Endothelial cell of umbilical vein (primary cell): ENCODE results near the gene GAB2. TPM values are rescaled to one million over a fixed set of nuclear protein-coding genes. Genes with fewer than 3 reads are reported as not detected.

Experiments used
- BruUV-seq: library from RNA; stranded (reverse); fragments of 400-500 nt; replicated peaks from 2 replicates; lab custom pipeline; 2021; lab: Mats Ljungman, UMichigan
- CTCF ChIA-PET: fragments of 300-600, 350-600 bp; sonication (Branson Sonifier 250); formaldehyde crosslinking; loops from one replicate; lab custom pipeline; 2021; ENCODE audit warnings: antibody characterized with exemption, inconsistent platforms; lab: Charles Lee
- POLR2A ChIA-PET: fragments of 300-600, 350-600 bp; sonication (Branson Sonifier 250); formaldehyde crosslinking; loops from one replicate; lab custom pipeline; 2021; ENCODE audit warnings: antibody characterized with exemption, inconsistent platforms; lab: Charles Lee
- DNase-seq: peaks from one replicate; pipeline ENCODE4 v3.0.0-alpha.2; 2011; ENCODE audit warnings: low read depth, low spot score
- FAIRE-seq: peaks from 2 replicates; lab custom pipeline; 2011; peaks lifted over from hg19 to GRCh38; lab: Jason Lieb, UNC
- H2AFZ ChIP-seq: 2 replicates; pipeline ENCODE4 v1.6.0; 2012; ENCODE audit warnings: low read depth, low read length, control low read depth, inconsistent platforms
- H3K27ac ChIP-seq: 2 replicates; pipeline ENCODE4 v1.5.1; 2011; ENCODE audit warnings: low read depth, mild to moderate bottlenecking, control low read depth, low read length, moderate library complexity; ENCODE audit not compliant: insufficient read depth
- H3K27me3 ChIP-seq, 2 experiments: 2 replicates each; pipeline versions ENCODE4 v1.6.0 to v1.6.1; 2011; ENCODE audit warnings: low read length in 2 of 2, mixed read lengths in 1 of 2; ENCODE audit not compliant: control insufficient read depth in 2 of 2, insufficient read depth in 2 of 2
- H3K36me3 ChIP-seq, 2 experiments: 2 replicates in 1 of 2; 3 replicates in 1 of 2; pipeline ENCODE4 v1.5.1; 2011; ENCODE audit warnings: low read length in 2 of 2, mild to moderate bottlenecking in 1 of 2, moderate library complexity in 1 of 2; ENCODE audit not compliant: control insufficient read depth in 2 of 2, insufficient read depth in 2 of 2; ENCODE audit errors: extremely low read depth in 1 of 2
- H3K4me1 ChIP-seq: 3 replicates; pipeline ENCODE4 v1.5.1; 2011; ENCODE audit warnings: mild to moderate bottlenecking, low read length; ENCODE audit not compliant: control insufficient read depth, insufficient read depth; ENCODE audit errors: extremely low read depth
- H3K4me2 ChIP-seq: 2 replicates; pipeline ENCODE4 v1.6.1; 2011; ENCODE audit warnings: low read length, control low read depth, mixed read lengths; ENCODE audit not compliant: insufficient read depth
- H3K4me3 ChIP-seq, 3 experiments: fragments of 200-600 bp in 1 of 3; sonication (generic), shearing (Covaris generic) in 1 of 3; replicated peaks in 1 of 3; 2 replicates each; pipeline ENCODE4 v1.5.1; 2011 to 2016; ENCODE audit warnings: control low read depth in 3 of 3, low read length in 3 of 3, mild to moderate bottlenecking in 2 of 3, inconsistent platforms in 1 of 3, low read depth in 1 of 3, moderate library complexity in 1 of 3; ENCODE audit not compliant: insufficient read depth in 1 of 3
- H3K79me2 ChIP-seq: 2 replicates; pipeline ENCODE4 v1.6.0; 2012; ENCODE audit warnings: low read length, inconsistent platforms; ENCODE audit not compliant: control insufficient read depth, insufficient read depth
- H3K9ac ChIP-seq: replicated peaks from 2 replicates; pipeline ENCODE3; 2011; ENCODE audit warnings: low read length, control low read depth; ENCODE audit not compliant: insufficient read depth; ENCODE audit errors: extremely low read depth
- H3K9me1 ChIP-seq: replicated peaks from 3 replicates; pipeline ENCODE4 v1.6.0; 2011; ENCODE audit warnings: mild to moderate bottlenecking, low read length; ENCODE audit not compliant: control insufficient read depth, insufficient read depth; ENCODE audit errors: extremely low read depth
- H3K9me3 ChIP-seq: replicated peaks from 2 replicates; pipeline ENCODE4 v1.5.1; 2012; ENCODE audit warnings: low read length, inconsistent platforms; ENCODE audit not compliant: control insufficient read depth, insufficient read depth
- H4K20me1 ChIP-seq: replicated peaks from 2 replicates; pipeline ENCODE3; 2011; ENCODE audit warnings: mild to moderate bottlenecking, low read length; ENCODE audit not compliant: control insufficient read depth, insufficient read depth; ENCODE audit errors: extremely low read depth
- CTCF ChIP-seq, 2 donors: IDR thresholded peaks; 1 replicate in 1 of 2; 2 replicates in 1 of 2; pipeline ENCODE4 v1.5.1; 2011; ENCODE audit warnings: low read length in 2 of 2, mild to moderate bottlenecking in 2 of 2, moderate library complexity in 2 of 2, control low read depth in 1 of 2, inconsistent platforms in 1 of 2, low read depth in 1 of 2; ENCODE audit not compliant: insufficient read depth in 1 of 2; ENCODE audit errors: extremely low read depth in 1 of 2
- EZH2 ChIP-seq: IDR thresholded peaks from 2 replicates; pipeline ENCODE4 v1.6.1; 2012; ENCODE audit warnings: borderline replicate concordance, low read depth, mild to moderate bottlenecking, moderate library complexity, low read length, inconsistent platforms; ENCODE audit not compliant: severe bottlenecking
- FOS ChIP-seq: IDR thresholded peaks from 2 replicates; pipeline ENCODE4 v1.6.1; 2011; ENCODE audit warnings: mild to moderate bottlenecking, low read length, moderate library complexity, borderline replicate concordance; ENCODE audit not compliant: insufficient read depth
- GATA2 ChIP-seq: IDR thresholded peaks from 2 replicates; pipeline ENCODE4 v1.7.0; 2011; ENCODE audit warnings: low read depth, mild to moderate bottlenecking, moderate library complexity, mixed read lengths, low read length; ENCODE audit not compliant: insufficient read length, insufficient read depth
- JUN ChIP-seq: IDR thresholded peaks from 2 replicates; pipeline ENCODE4 v1.6.1; 2011; ENCODE audit warnings: borderline replicate concordance, low read depth; ENCODE audit not compliant: insufficient read length, insufficient read depth
- MAX ChIP-seq: IDR thresholded peaks from 2 replicates; pipeline ENCODE4 v1.6.1; 2011; ENCODE audit not compliant: insufficient read depth, insufficient read length
- MYC ChIP-seq: IDR thresholded peaks from one replicate; pipeline ENCODE4 v1.6.1; 2011; ENCODE audit warnings: mild to moderate bottlenecking, low read depth, low read length
- POLR2A ChIP-seq: IDR thresholded peaks from 2 replicates; pipeline ENCODE4 v1.6.1; 2012; ENCODE audit warnings: low read depth, mild to moderate bottlenecking, control low read depth, low read length
- POLR2AphosphoS5 ChIP-seq: IDR thresholded peaks from 2 replicates; pipeline ENCODE4 v1.6.1; 2012; ENCODE audit warnings: low read depth, mild to moderate bottlenecking, control low read depth, low read length, moderate library complexity; ENCODE audit not compliant: insufficient read depth
- dilution Hi-C: fragments of 300-500 bp; cut with MboI; formaldehyde crosslinking; loops from one replicate; pipeline ENCODE4 v1.15.0; 2019; ENCODE audit warnings: low sequenced_read_pairs; ENCODE audit not compliant: extremely low pct_ligation_motif_present
- intact Hi-C: fragments of 100-400 bp; cut with micrococcal nuclease; formaldehyde crosslinking; loops from one replicate; pipeline ENCODE4 v1.10.0; 2022
- polyA plus RNA-seq, 4 experiments: library from polyadenylated mRNA; depleted of rRNA in 3 of 4; stranded (reverse) in 3 of 4; unstranded in 1 of 4; fragments of >200 nt; gene quantifications; 2 replicates each; pipeline versions ENCODE4 v1.2.1 to v1.2.3, GENCODE V29; 2011 to 2012; ENCODE audit warnings: missing spikeins in 1 of 4
- total RNA-seq: library from RNA; stranded (reverse); gene quantifications from 2 replicates; pipeline ENCODE4 v1.2.3, GENCODE V29; 2021

Gene GAB2
- total and polyA plus RNA-seq, 2 donors (not counting 3 experiments of a cell fraction or from before 2014, with no cell fraction given) = 19.6 to 39.6 TPM

- DNase-seq (no peak), FAIRE-seq (no peak)
- Histone ChIP-seq H3K4me2 (no peak overlapping the region), H3K79me2 (peaks cover 59% of the 10 kb centered on the region), H2AFZ (no peak overlapping the region), H3K9ac (no peak overlapping the region), H3K27me3 (no peaks in the 10 kb centered on the region), H3K4me3 (no peak overlapping the region), H3K4me1 (peaks cover 4% of the 10 kb centered on the region), H4K20me1 (peaks cover 2% of the 10 kb centered on the region), H3K27ac (no peak overlapping the region), H3K36me3 (no peaks in the 10 kb centered on the region), H3K9me1 (no peaks in the 10 kb centered on the region), H3K9me3 (no peaks in the 10 kb centered on the region)
- CTCF ChIA-PET = interaction anchor here (1.2 to 1.3 kb wide), 2 partner anchors 22 to 45 kb away, joined by 3 read pairs; no protein-coding TSS in a partner anchor
- POLR2A ChIA-PET = no interaction called here
- no peak for TF ChIP-seq POLR2AphosphoS5
- no peak for TF ChIP-seq FOS
- TF ChIP-seq GATA2 = no peak
- no peak for TF ChIP-seq EZH2
- no peak for TF ChIP-seq JUN
- TF ChIP-seq MYC = no peak
- no peak for TF ChIP-seq MAX
- no peak for TF ChIP-seq CTCF (IDR thresholded peaks at IDR 0.05; ENCODE audit: extremely low read depth in 1 of 2, insufficient read depth in 1 of 2, low read depth in 1 of 2, low read length in 2 of 2)
- TF ChIP-seq POLR2A = no peak
- dilution Hi-C loops = no loop called here
- no TSS peak for BruUV-seq
- intact Hi-C loops = no loop called here
These were observed 46.3 kb downstream of the GAB2 start for GRCh38 chr11:78371221-78371891.
